ENCODE measurements around the gene CCAR1. TPM values are rescaled to one million over a fixed set of nuclear protein-coding genes. Genes with fewer than 3 reads are reported as not detected.
"Not testable (repeated sequence)": the region's sequence is repeated elsewhere in the genome, so short reads cannot be mapped to it uniquely, and the experiment has no call there.

Gene CCAR1
- total RNA-seq, 1 experiment from 2014 or later = 84.4 TPM

- no peak for TF ChIP-seq EZH2phosphoT487 (IDR thresholded peaks at IDR 0.05; ENCODE audit: borderline replicate concordance)
- TF ChIP-seq ATF3 (IDR thresholded peaks at IDR 0.05) = no peak
- TF ChIP-seq REST (IDR thresholded peaks at IDR 0.05; ENCODE audit: low read depth) = no peak
- TF ChIP-seq MAX (IDR thresholded peaks at IDR 0.05) = no peak
- TF ChIP-seq TCF7L2 (IDR thresholded peaks at IDR 0.05; ENCODE audit: borderline replicate concordance, extremely low read depth, insufficient read depth, insufficient read length) = no peak
- TF ChIP-seq SIN3A (IDR thresholded peaks at IDR 0.05; ENCODE audit: low read depth) = no peak
Observed at GRCh38 chr10:68816796-68817412, 95.9 kb downstream of the CCAR1 start (continued).

DNA sequence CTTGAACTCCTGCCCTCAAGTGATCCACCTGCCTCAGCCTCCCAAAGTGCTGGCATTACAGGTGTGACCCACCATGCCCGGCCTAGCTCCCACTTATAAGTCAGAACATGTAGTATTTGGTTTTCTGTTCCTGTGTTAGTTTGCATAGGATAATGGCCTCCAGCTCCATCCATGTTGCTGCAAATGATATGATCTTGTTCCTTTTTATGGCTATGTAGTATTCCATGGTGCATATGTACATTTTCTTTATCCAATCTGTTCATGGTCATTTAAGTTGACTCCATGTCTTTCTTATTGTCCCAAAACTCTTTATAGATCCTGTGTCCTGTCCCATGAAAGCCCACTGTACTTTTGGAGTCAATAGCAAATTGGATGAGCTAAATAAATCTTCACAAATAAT, 99.3 kb downstream of the CCAR1 start:
- H3K9me3 ChIP-seq (ENCODE audit: control insufficient read depth in 1 of 2, insufficient read depth in 1 of 2, low read depth in 1 of 2, low read length in 2 of 2); H4K20me1 ChIP-seq (ENCODE audit: insufficient read depth); BruUV-seq (replicated peaks); H3K36me3 ChIP-seq (ENCODE audit: control insufficient read depth in 1 of 2, insufficient read depth in 2 of 2, low read length in 2 of 2); ATAC-seq; H3K9ac ChIP-seq (ENCODE audit: low read length); H3K27me3 ChIP-seq (ENCODE audit: insufficient read depth, low read length); H3K9me2 ChIP-seq (ENCODE audit: insufficient read depth); H3K4me3 ChIP-seq (replicated peaks in 1 of 2; ENCODE audit: low read depth in 1 of 2, low read length in 2 of 2); RAD21 ChIA-PET (ENCODE audit: low non-redundant PET in 1 of 2, low total read pairs in 2 of 2, uncharacterized antibody in 2 of 2, unreplicated experiment in 2 of 2); intact Hi-C loops (cut with micrococcal nuclease); H3K27ac ChIP-seq (ENCODE audit: low read depth, low read length); POLR2A ChIA-PET; CTCF ChIA-PET; H3K4me2 ChIP-seq (ENCODE audit: low read length); DNase-seq (ENCODE audit: low read depth, low spot score); H2AFZ ChIP-seq (ENCODE audit: low read depth, low read length, poor library complexity, severe bottlenecking); H3K79me2 ChIP-seq (ENCODE audit: insufficient read depth, low read length): not testable (repeated sequence)
- H3K4me1 ChIP-seq (ENCODE audit: control insufficient read depth in 1 of 2, insufficient read depth in 2 of 2, low read length in 2 of 2) = peaks cover 4 to 10% of the 10 kb centered on the region in 2 experiments; a peak in 2 of 4 replicates

GRCh38 chr10:68822626-68823025, 101.6 kb downstream of the CCAR1 start:
- H4K20me1 ChIP-seq (ENCODE audit: insufficient read depth); H3K9me2 ChIP-seq (ENCODE audit: insufficient read depth); H3K4me3 ChIP-seq (replicated peaks in 1 of 2; ENCODE audit: low read depth in 1 of 2, low read length in 2 of 2); H3K9ac ChIP-seq (ENCODE audit: low read length); RAD21 ChIA-PET (ENCODE audit: low non-redundant PET in 1 of 2, low total read pairs in 2 of 2, uncharacterized antibody in 2 of 2, unreplicated experiment in 2 of 2); H3K9me3 ChIP-seq (ENCODE audit: control insufficient read depth in 1 of 2, insufficient read depth in 1 of 2, low read depth in 1 of 2, low read length in 2 of 2); H2AFZ ChIP-seq (ENCODE audit: low read depth, low read length, poor library complexity, severe bottlenecking); intact Hi-C loops (cut with micrococcal nuclease); H3K27me3 ChIP-seq (ENCODE audit: insufficient read depth, low read length); POLR2A ChIA-PET; H3K36me3 ChIP-seq (ENCODE audit: control insufficient read depth in 1 of 2, insufficient read depth in 2 of 2, low read length in 2 of 2); H3K4me2 ChIP-seq (ENCODE audit: low read length); H3K27ac ChIP-seq (ENCODE audit: low read depth, low read length); ATAC-seq; CTCF ChIA-PET; BruUV-seq (replicated peaks); H3K79me2 ChIP-seq (ENCODE audit: insufficient read depth, low read length); DNase-seq (ENCODE audit: low read depth, low spot score): not testable (repeated sequence)
- peaks cover 5 to 12% of the 10 kb centered on the region in 2 experiments for H3K4me1 ChIP-seq (ENCODE audit: control insufficient read depth in 1 of 2, insufficient read depth in 2 of 2, low read length in 2 of 2)
